HG03378 (cell line): ENCODE measurements around the gene RNF19B.
"Not testable (repeated sequence)": the region's sequence is repeated elsewhere in the genome, so short reads cannot be mapped to it uniquely, and the experiment has no call there.

Experiments used
- ATAC-seq: cut with Tn5 transposase; IDR thresholded peaks from one replicate; pipeline ENCODE4 v1.9.1; 2021; ENCODE audit warnings: mild to moderate bottlenecking, moderate library complexity; ENCODE audit not compliant: unreplicated experiment

The RNF19B gene

GRCh38 chr1:32964461-32965250 lies at the start of gene RNF19B:
Gene RNF19B, minus strand, starts transcription at chr1:32964809. Its CDS starts 124 bp downstream, at chr1:32964685.
- ATAC-seq: peak; percentile 73

GRCh38 chr1:33013791-33014190 lies 49.2 kb upstream of the RNF19B start:
- no peak for ATAC-seq

- ATAC-seq: no peak
Measured at GRCh38 chr1:33012165-33012564, 47.6 kb upstream of the RNF19B start.

GRCh38 chr1:33010932-33011731 lies 46.5 kb upstream of the RNF19B start:
- no peak for ATAC-seq

- ATAC-seq: no peak
Measured at GRCh38 chr1:33009561-33009960, 45.0 kb upstream of the RNF19B start.

- no peak for ATAC-seq
Measured at GRCh38 chr1:33008051-33008914, 43.7 kb upstream of the RNF19B start.

GRCh38 chr1:33007190-33008050 lies 42.8 kb upstream of the RNF19B start:
- ATAC-seq: no peak

GRCh38 chr1:33005838-33006421 lies 41.3 kb upstream of the RNF19B start:
- ATAC-seq: no peak

GRCh38 chr1:33005117-33005837 lies 40.7 kb upstream of the RNF19B start:
- no peak for ATAC-seq

- no peak for ATAC-seq
Measured at GRCh38 chr1:33004613-33005012, 40.0 kb upstream of the RNF19B start.

- no peak for ATAC-seq
Measured at GRCh38 chr1:33003657-33004056, 39.0 kb upstream of the RNF19B start.

GRCh38 chr1:33002006-33002405 lies 37.4 kb upstream of the RNF19B start:
- no peak for ATAC-seq

GRCh38 chr1:33001282-33001681 lies 36.7 kb upstream of the RNF19B start:
- ATAC-seq: no peak

- ATAC-seq: no peak
Measured at GRCh38 chr1:33000427-33001026, 35.9 kb upstream of the RNF19B start.

GRCh38 chr1:32998997-32999396 lies 34.4 kb upstream of the RNF19B start:
- no peak for ATAC-seq

- ATAC-seq: no peak
Measured at GRCh38 chr1:32998064-32998463, 33.5 kb upstream of the RNF19B start.

- ATAC-seq: no peak
Measured at GRCh38 chr1:32997381-32997891, 32.8 kb upstream of the RNF19B start.

GRCh38 chr1:32993324-32993636 lies 28.7 kb upstream of the RNF19B start:
- not testable (repeated sequence) for ATAC-seq
